Testis (tissue), 3 donors: ENCODE results near the gene PANX3. TPM values are rescaled to one million over a fixed set of nuclear protein-coding genes. Genes with fewer than 3 reads are reported as not detected.

ENCODE experiments used
- DNase-seq: peaks from one replicate; pipeline ENCODE4 v3.0.0-alpha.2; 2019
- H3K27ac ChIP-seq, 2 donors: fragments of 200-600 bp; sonication (generic); one replicate each; pipeline ENCODE4 v1.5.1; 2019
- H3K27me3 ChIP-seq: fragments of 200-600 bp; sonication (generic); one replicate; pipeline ENCODE4 v1.5.1; 2019
- H3K36me3 ChIP-seq: fragments of 200-600 bp; sonication (generic); one replicate; pipeline ENCODE4 v1.5.1; 2017; ENCODE audit warnings: low read depth; ENCODE audit errors: missing control alignments
- H3K4me1 ChIP-seq: fragments of 200-600 bp; sonication (generic); one replicate; pipeline ENCODE4 v1.5.1; 2019
- H3K4me3 ChIP-seq, 2 donors: fragments of 200-600 bp; sonication (generic); one replicate each; pipeline ENCODE4 v1.5.1; 2017 to 2019
- H3K9me3 ChIP-seq: fragments of 200-600 bp; sonication (generic); one replicate; pipeline ENCODE4 v1.5.1; 2017
- CTCF ChIP-seq, 3 experiments: fragments of 450-650 bp in 2 of 3; fragments of 200-600 bp in 1 of 3; sonication (generic) in 1 of 3; IDR thresholded peaks; one replicate each; pipeline ENCODE4 v1.5.1; 2016 to 2019; ENCODE audit warnings: antibody characterized with exemption in 3 of 3, mild to moderate bottlenecking in 2 of 3, moderate library complexity in 1 of 3
- POLR2A ChIP-seq: fragments of 450-650 bp; IDR thresholded peaks from one replicate; pipeline ENCODE4 v1.6.1; 2017; ENCODE audit warnings: antibody characterized with exemption, mild to moderate bottlenecking, moderate library complexity
- WGBS, 2 donors: methylation state at CpG; one replicate each; pipeline ENCODE4 v1.1.5; 2018; 5-methylcytosine and 5-hydroxymethylcytosine counted together
- intact Hi-C: fragments of 100-400 bp; cut with DNase I; formaldehyde crosslinking; loops from one replicate; pipeline ENCODE4 v1.15.1; 2023; ENCODE audit warnings: low total_unique reads
- polyA plus RNA-seq: library from polyadenylated mRNA; stranded (reverse); fragments of 350-450 nt; fragmentation: Illumina TruSeq; extraction: RNeasy Lipid Tissue Mini Kit (QIAGEN cat#74804); gene quantifications from one replicate; pipeline ENCODE4 v1.2.3, GENCODE V29; 2014; ENCODE audit warnings: low read depth, low replicate concordance; ENCODE audit not compliant: insufficient read depth
- total RNA-seq, 2 donors: library from RNA; depleted of rRNA; stranded (reverse); fragments of >200 nt; gene quantifications; one replicate each; pipeline ENCODE4 v1.2.3, GENCODE V29; 2016

The PANX3 gene
- total and polyA plus RNA-seq, 3 donors from 2014 or later: 0.18 to 0.43 TPM; not detected in 1

GRCh38 chr11:124591430-124591829 lies 19.8 kb upstream of the PANX3 start:
- no peaks in the 10 kb centered on the region for H3K4me1 ChIP-seq
- H3K27ac ChIP-seq: no peak overlapping the region
- WGBS, 2 donors: 59 to 72% methylated on average over 2 of the region's 2 CpGs
- no peak overlapping the region for H3K4me3 ChIP-seq
- no peaks in the 10 kb centered on the region for H3K9me3 ChIP-seq
- H3K27me3 ChIP-seq: no peaks in the 10 kb centered on the region
- intact Hi-C loops: no loop called here
- no peaks in the 10 kb centered on the region for H3K36me3 ChIP-seq
- no peak for DNase-seq
- no peak for TF ChIP-seq POLR2A
- TF ChIP-seq CTCF (IDR thresholded peaks at IDR 0.05): no peak

- no peak for DNase-seq
- Histone ChIP-seq H3K4me1 (no peaks in the 10 kb centered on the region), H3K4me3 (no peak overlapping the region), H3K36me3 (no peaks in the 10 kb centered on the region), H3K9me3 (no peaks in the 10 kb centered on the region), H3K27me3 (no peaks in the 10 kb centered on the region), H3K27ac (no peak overlapping the region)
- TF ChIP-seq POLR2A: no peak
- no peak for TF ChIP-seq CTCF (IDR thresholded peaks at IDR 0.05)
- 60 to 77% methylated on average over 6 of the region's 6 CpGs for WGBS, 2 donors
- intact Hi-C loops: no loop called here
These were observed 18.6 kb upstream of the PANX3 start for GRCh38 chr11:124592627-124593026.

GRCh38 chr11:124595302-124595701 lies 15.9 kb upstream of the PANX3 start:
- no peak overlapping the region for H3K4me3 ChIP-seq
- no peaks in the 10 kb centered on the region for H3K4me1 ChIP-seq
- TF ChIP-seq CTCF (IDR thresholded peaks at IDR 0.05): no peak
- no peak for TF ChIP-seq POLR2A
- DNase-seq: no peak
- H3K36me3 ChIP-seq: no peaks in the 10 kb centered on the region
- intact Hi-C loops: no loop called here
- WGBS, 2 donors: 88 to 97% methylated on average over 3 of the region's 3 CpGs
- no peak overlapping the region for H3K27ac ChIP-seq
- H3K27me3 ChIP-seq: no peaks in the 10 kb centered on the region
- no peaks in the 10 kb centered on the region for H3K9me3 ChIP-seq

GRCh38 chr11:124597626-124598025 lies 13.6 kb upstream of the PANX3 start:
- H3K9me3 ChIP-seq: no peaks in the 10 kb centered on the region
- H3K36me3 ChIP-seq: no peaks in the 10 kb centered on the region
- intact Hi-C loops: no loop called here
- no peak overlapping the region for H3K4me3 ChIP-seq
- H3K4me1 ChIP-seq: no peaks in the 10 kb centered on the region
- H3K27ac ChIP-seq: no peak overlapping the region
- TF ChIP-seq POLR2A (no peak), CTCF (IDR thresholded peaks at IDR 0.05) (no peak)
- H3K27me3 ChIP-seq: no peaks in the 10 kb centered on the region
- DNase-seq: no peak

GRCh38 chr11:124600621-124601320 lies 10.5 kb upstream of the PANX3 start:
- no peak for TF ChIP-seq CTCF (IDR thresholded peaks at IDR 0.05)
- intact Hi-C loops: no loop called here
- Histone ChIP-seq H3K27ac (no peak overlapping the region), H3K36me3 (no peaks in the 10 kb centered on the region), H3K27me3 (no peaks in the 10 kb centered on the region), H3K9me3 (no peaks in the 10 kb centered on the region), H3K4me1 (no peaks in the 10 kb centered on the region), H3K4me3 (no peak overlapping the region)
- DNase-seq: no peak
- WGBS, 2 donors: 64 to 67% methylated on average over 5 of the region's 5 CpGs
